ENCODE measurements around the gene TIMD4.

TIMD4 gene

GRCh38 chr5:156963125-156963524 is at the start of gene TIMD4:
Gene TIMD4 (minus strand): TSS chr5:156963226. CDS start chr5:156963198, 28 bp downstream.
- DNase-seq (ENCODE audit: extremely low read depth, low read depth) = no peak
- no peak within 1 kb of the TSS for H3K4me3 ChIP-seq (replicated peaks; ENCODE audit: low read depth, low read length)
- TF ChIP-seq CTCF (IDR thresholded peaks at IDR 0.05; ENCODE audit: low read depth, low read length, missing control alignments) = no peak

DNA sequence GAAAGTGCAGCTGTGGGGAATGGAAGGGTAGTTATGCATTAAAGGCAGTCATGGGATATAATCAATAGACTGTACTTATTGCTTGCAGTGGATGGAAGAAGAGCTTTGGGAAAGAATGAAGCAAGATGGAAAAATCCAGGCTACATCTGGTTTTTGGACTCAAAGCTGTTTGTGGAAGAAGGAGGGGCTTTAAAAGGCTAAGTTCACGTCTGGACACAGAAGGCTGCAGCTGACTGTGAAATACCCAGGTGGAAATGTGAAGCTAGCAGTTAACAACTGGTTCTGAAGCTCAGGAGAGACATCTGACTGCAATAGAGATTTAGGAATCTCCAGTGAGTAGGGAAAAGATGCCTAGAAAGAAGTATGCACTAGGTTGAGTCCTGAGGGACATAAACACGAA is 43.2 kb upstream of the TIMD4 start:
- H3K4me3 ChIP-seq (replicated peaks; ENCODE audit: low read depth, low read length) = no peak overlapping the region
- DNase-seq (ENCODE audit: extremely low read depth, low read depth) = no peak
- TF ChIP-seq CTCF (IDR thresholded peaks at IDR 0.05; ENCODE audit: low read depth, low read length, missing control alignments) = no peak

- no peak overlapping the region for H3K4me3 ChIP-seq (replicated peaks; ENCODE audit: low read depth, low read length)
- DNase-seq (ENCODE audit: extremely low read depth, low read depth) = no peak
- no peak for TF ChIP-seq CTCF (IDR thresholded peaks at IDR 0.05; ENCODE audit: low read depth, low read length, missing control alignments)
These were observed 42.0 kb upstream of the TIMD4 start for GRCh38 chr5:157004893-157005551.

DNA sequence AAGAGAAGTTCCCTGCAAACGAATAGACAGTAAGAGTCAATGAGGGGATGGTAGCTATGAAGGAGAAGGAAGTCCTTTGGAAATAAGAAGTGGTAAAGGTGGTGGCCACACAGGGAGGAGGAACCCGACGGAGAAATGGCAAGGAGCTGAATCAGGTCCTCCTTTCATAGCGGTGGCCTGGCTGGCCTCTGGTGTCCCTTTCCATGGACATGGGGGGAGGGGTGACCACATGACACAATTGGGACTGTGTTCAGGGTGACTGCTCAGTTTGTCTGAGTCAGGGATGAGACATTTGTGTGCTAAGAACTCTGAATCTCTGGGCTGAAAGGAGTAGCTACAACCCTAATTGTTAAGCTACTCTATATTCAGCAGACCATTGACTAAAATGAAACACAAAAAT is 28.7 kb upstream of the TIMD4 start:
- DNase-seq (ENCODE audit: extremely low read depth, low read depth) = no peak
- H3K4me3 ChIP-seq (replicated peaks; ENCODE audit: low read depth, low read length) = no peak overlapping the region
- no peak for TF ChIP-seq CTCF (IDR thresholded peaks at IDR 0.05; ENCODE audit: low read depth, low read length, missing control alignments)

- no peak overlapping the region for H3K4me3 ChIP-seq (replicated peaks; ENCODE audit: low read depth, low read length)
- TF ChIP-seq CTCF (IDR thresholded peaks at IDR 0.05; ENCODE audit: low read depth, low read length, missing control alignments) = no peak
These were observed 21.0 kb upstream of the TIMD4 start for GRCh38 chr5:156984064-156984463.

GRCh38 chr5:156981481-156981880 is 18.5 kb upstream of the TIMD4 start:
- TF ChIP-seq CTCF (IDR thresholded peaks at IDR 0.05; ENCODE audit: low read depth, low read length, missing control alignments) = no peak
- no peak for DNase-seq (ENCODE audit: extremely low read depth, low read depth)

More at GRCh38 chr5:156984064-156984463, 21.0 kb upstream of the TIMD4 start:
- no peak for DNase-seq (ENCODE audit: extremely low read depth, low read depth)

DNA sequence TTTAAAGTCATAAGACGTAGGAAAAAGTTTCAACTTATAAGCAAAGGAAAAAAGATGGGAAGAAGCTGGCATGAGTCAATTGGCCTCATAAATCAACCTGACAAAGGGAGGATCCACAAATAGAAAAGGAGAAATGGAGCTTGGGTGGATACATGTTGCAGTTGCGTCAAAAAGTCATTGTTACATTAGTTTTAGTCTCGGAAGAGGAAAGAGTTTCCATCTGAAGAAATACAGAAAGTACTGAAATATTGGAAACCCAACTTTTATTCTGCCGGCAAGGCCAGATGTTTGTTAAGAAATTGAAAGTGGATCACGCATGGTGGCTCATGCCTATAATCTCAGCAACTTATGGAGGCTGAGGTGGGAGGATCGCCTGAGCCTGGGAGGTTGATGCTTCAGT is 11.3 kb upstream of the TIMD4 start:
- TF ChIP-seq CTCF (IDR thresholded peaks at IDR 0.05; ENCODE audit: low read depth, low read length, missing control alignments) = no peak
- DNase-seq (ENCODE audit: extremely low read depth, low read depth) = no peak
- no peak overlapping the region for H3K4me3 ChIP-seq (replicated peaks; ENCODE audit: low read depth, low read length)

More at GRCh38 chr5:156981481-156981880, 18.5 kb upstream of the TIMD4 start:
- H3K4me3 ChIP-seq (replicated peaks; ENCODE audit: low read depth, low read length) = no peak overlapping the region
